K562 (cell line): ENCODE measurements around the gene YAF2. TPM values are rescaled to one million over a fixed set of nuclear protein-coding genes. Genes with fewer than 3 reads are reported as not detected.

ENCODE experiments used
- ATAC-seq: fragments of 200-7000 bp; cut with Tn5 transposase; 3 replicates; pipeline ENCODE4 v1.9.1; 2020; ENCODE audit warnings: moderate library complexity
- BruUV-seq: library from RNA; stranded (reverse); fragments of 400-500 nt; replicated peaks from 2 replicates; lab custom pipeline; 2021; lab: Mats Ljungman, UMichigan
- CTCF ChIA-PET: fragments of 300-600 bp; formaldehyde crosslinking; extraction: SDS; loops from one replicate; lab custom pipeline; 2021; ENCODE audit warnings: low intra/inter-chr PET ratio; lab: Yijun Ruan, JAX
- POLR2A ChIA-PET: fragments of 300-600, 350-650 bp; sonication (Branson Sonifier 250); formaldehyde crosslinking; extraction: SDS; loops from one replicate; lab custom pipeline; 2021; ENCODE audit warnings: antibody characterized with exemption, inconsistent platforms; lab: Yijun Ruan, JAX
- DNase-seq, 4 experiments: peaks; one replicate each; pipeline versions ENCODE4 v3.0.0 to v3.0.0-alpha.2; 2011 to 2018; ENCODE audit warnings: low spot score in 3 of 4, mixed read lengths in 3 of 4; ENCODE audit errors: extremely low read depth in 1 of 4
- FAIRE-seq: peaks from 2 replicates; lab custom pipeline; 2011; peaks lifted over from hg19 to GRCh38; lab: Jason Lieb, UNC
- H2AFZ ChIP-seq: 2 replicates; pipeline ENCODE4 v1.6.0; 2011; ENCODE audit warnings: low read depth, low read length, control low read depth, inconsistent platforms
- H3K27ac ChIP-seq: fragments of 200-600 bp; 3 replicates; pipeline ENCODE4 v1.8.0; 2011; ENCODE audit warnings: low read depth, mild to moderate bottlenecking, control low read depth, inconsistent platforms, low read length, moderate library complexity, mixed read lengths; ENCODE audit errors: extremely low read depth
- H3K27me3 ChIP-seq, 2 experiments: fragments of 300-600 bp in 1 of 2; 2 replicates in 1 of 2; 3 replicates in 1 of 2; pipeline versions ENCODE4 v1.6.0 to v1.8.0; 2011; ENCODE audit warnings: inconsistent platforms in 2 of 2, low read length in 2 of 2, mild to moderate bottlenecking in 1 of 2, mixed read lengths in 1 of 2, moderate library complexity in 1 of 2; ENCODE audit not compliant: control insufficient read depth in 2 of 2, insufficient read depth in 2 of 2
- H3K36me3 ChIP-seq: fragments of 300-600 bp; 3 replicates; pipeline ENCODE4 v1.8.0; 2011; ENCODE audit warnings: mild to moderate bottlenecking, low read length, inconsistent platforms; ENCODE audit not compliant: control insufficient read depth, insufficient read depth
- H3K4me1 ChIP-seq, 2 experiments: fragments of 200-600 bp in 1 of 2; replicated peaks in 1 of 2; 2 replicates in 1 of 2; 3 replicates in 1 of 2; pipeline versions ENCODE4 v1.5.1 to v1.8.0; 2011; ENCODE audit warnings: inconsistent platforms in 2 of 2, low read length in 2 of 2, mild to moderate bottlenecking in 1 of 2, mixed read lengths in 1 of 2, moderate library complexity in 1 of 2; ENCODE audit not compliant: control insufficient read depth in 2 of 2, insufficient read depth in 2 of 2
- H3K4me2 ChIP-seq: 2 replicates; pipeline ENCODE4 v1.6.1; 2011; ENCODE audit warnings: low read length, control low read depth, inconsistent platforms, mixed read lengths; ENCODE audit not compliant: insufficient read depth
- H3K4me3 ChIP-seq: fragments of 200-600 bp; sonication (generic), shearing (Covaris generic); 2 replicates; pipeline ENCODE4 v1.5.1; 2016; ENCODE audit warnings: control low read depth, inconsistent platforms
- H3K79me2 ChIP-seq: fragments of 200-600 bp; 3 replicates; pipeline ENCODE4 v1.8.0; 2011; ENCODE audit warnings: low read length, inconsistent platforms; ENCODE audit not compliant: control insufficient read depth, insufficient read depth
- H3K9ac ChIP-seq, 2 experiments: 2 replicates each; pipeline versions ENCODE4 v1.6.0 to v1.6.1; 2011; ENCODE audit warnings: low read depth in 2 of 2, low read length in 2 of 2, control low read depth in 1 of 2, inconsistent platforms in 1 of 2, mild to moderate bottlenecking in 1 of 2, mixed read lengths in 1 of 2; ENCODE audit not compliant: insufficient read depth in 1 of 2
- H3K9me1 ChIP-seq: one replicate; pipeline ENCODE4 v1.6.0; 2011; ENCODE audit warnings: inconsistent platforms, mild to moderate bottlenecking, low read length, moderate library complexity; ENCODE audit not compliant: control insufficient read depth, insufficient read depth
- H3K9me3 ChIP-seq: replicated peaks from 2 replicates; pipeline ENCODE4 v1.5.1; 2011; ENCODE audit warnings: low read depth, low read length, inconsistent platforms; ENCODE audit not compliant: control insufficient read depth, insufficient read depth
- H4K20me1 ChIP-seq: replicated peaks from 2 replicates; pipeline ENCODE4 v1.6.1; 2011; ENCODE audit warnings: low read length, inconsistent platforms, mixed read lengths; ENCODE audit not compliant: control insufficient read depth, insufficient read depth
- KDM2B ChIP-seq: fragments of 250-450 bp; sonication (Bioruptor Pico); IDR thresholded peaks from 2 replicates; pipeline ENCODE4 v1.8.0; 2021; ENCODE audit warnings: mild to moderate bottlenecking, moderate library complexity
- NBN ChIP-seq: fragments of 450-650 bp; IDR thresholded peaks from 2 replicates; pipeline ENCODE4 v1.6.1; 2016; ENCODE audit warnings: low read depth, mild to moderate bottlenecking
- NCOA4 ChIP-seq: fragments of 450-650 bp; IDR thresholded peaks from 2 replicates; pipeline ENCODE4 v1.6.1; 2018; ENCODE audit warnings: mild to moderate bottlenecking; ENCODE audit not compliant: partially characterized antibody
- SAFB ChIP-seq: fragments of 200-400 bp; formaldehyde crosslinking; IDR thresholded peaks from 2 replicates; pipeline ENCODE4 v1.6.1; 2017; ENCODE audit warnings: low read depth, low read length, borderline replicate concordance
- SRSF7 ChIP-seq: fragments of 200-400 bp; formaldehyde crosslinking; optimal IDR thresholded peaks from 2 replicates; pipeline ENCODE3; 2017; ENCODE audit warnings: mild to moderate bottlenecking, low read depth, low read length
- TOE1 ChIP-seq, 2 experiments: fragments of 450-650 bp in 1 of 2; sonication (generic) in 1 of 2; formaldehyde crosslinking in 1 of 2; IDR thresholded peaks; 2 replicates each; pipeline versions ENCODE4 v1.7.1 to v1.8.0; 2016 to 2022; ENCODE audit warnings: borderline replicate concordance in 2 of 2, mild to moderate bottlenecking in 2 of 2, antibody characterized with exemption in 1 of 2, inconsistent platforms in 1 of 2, low read depth in 1 of 2, missing genetic modification reagents in 1 of 2, moderate library complexity in 1 of 2
- ZC3H4 ChIP-seq: sonication (generic); formaldehyde crosslinking; IDR thresholded peaks from 2 replicates; pipeline ENCODE4 v1.9.0; 2021; ENCODE audit warnings: missing genetic modification reagents, borderline replicate concordance
- ZC3H8 ChIP-seq: fragments of 450-650 bp; IDR thresholded peaks from 2 replicates; pipeline ENCODE4 v1.6.1; 2017
- ZFX ChIP-seq: sonication (generic); formaldehyde crosslinking; IDR thresholded peaks from 2 replicates; pipeline ENCODE4 v1.8.0; 2022; ENCODE audit warnings: mild to moderate bottlenecking, missing genetic modification reagents, moderate library complexity
- ZNF24 ChIP-seq: fragments of 450-650 bp; IDR thresholded peaks from 2 replicates; pipeline ENCODE4 v1.6.1; 2016
- ZNF263 ChIP-seq: sonication (generic); formaldehyde crosslinking; IDR thresholded peaks from 2 replicates; pipeline ENCODE4 v1.8.0; 2022; ENCODE audit warnings: mild to moderate bottlenecking, missing genetic modification reagents, borderline replicate concordance
- ZNF3 ChIP-seq: fragments of 250-450 bp; sonication (Bioruptor Pico); IDR thresholded peaks from 2 replicates; pipeline ENCODE4 v1.5.0; 2021; ENCODE audit warnings: mild to moderate bottlenecking, moderate library complexity
- ZNF311 ChIP-seq: fragments of 250-450 bp; sonication (Bioruptor Pico); IDR thresholded peaks from 2 replicates; pipeline ENCODE4 v1.4.0; 2020; ENCODE audit warnings: mild to moderate bottlenecking, moderate library complexity
- ZNF354B ChIP-seq: fragments of 250-450 bp; sonication (Bioruptor Pico); IDR thresholded peaks from 2 replicates; pipeline ENCODE4 v1.4.0; 2020
- ZNF57 ChIP-seq: fragments of 450-650 bp; formaldehyde crosslinking; IDR thresholded peaks from 2 replicates; pipeline ENCODE4 v1.4.0; 2020; ENCODE audit warnings: mild to moderate bottlenecking, moderate library complexity
- ZSCAN32 ChIP-seq: fragments of 450-650 bp; formaldehyde crosslinking; IDR thresholded peaks from 2 replicates; pipeline ENCODE4 v1.4.0; 2020; ENCODE audit warnings: mild to moderate bottlenecking, moderate library complexity
- WGBS: fragments of 100-300 bp; shearing (Covaris generic); methylation state at CpG from one replicate; pipeline ENCODE4 v1.1.6; 2016; ENCODE audit warnings: low coverage, mixed read lengths; ENCODE audit not compliant: insufficient coverage; ENCODE audit errors: missing lambda C conversion rate; 5-methylcytosine and 5-hydroxymethylcytosine counted together
- in situ Hi-C: fragments of 300-500 bp; cut with MboI; formaldehyde crosslinking; loops from 4 replicates; pipeline ENCODE4 v1.15.0; 2018; ENCODE audit warnings: inconsistent platforms, mixed read lengths
- intact Hi-C: fragments of 100-400 bp; cut with micrococcal nuclease; formaldehyde crosslinking; loops from 2 replicates; pipeline ENCODE4 v1.14.2; 2022
- polyA plus RNA-seq, 8 experiments: library from polyadenylated mRNA; depleted of rRNA in 4 of 8; stranded (reverse) in 5 of 8; unstranded in 3 of 8; fragments of >200 nt; fragmentation: Nextera tagmentation in 2 of 8; fragmentation: Illumina TruSeq in 1 of 8; extraction: Ambion mirVana in 2 of 8; extraction: Trizol in 1 of 8; gene quantifications; 2 replicates each; pipeline versions ENCODE4 v1.2.1 to v1.2.3, GENCODE V29; 2011 to 2014; ENCODE audit warnings: inconsistent platforms in 1 of 8, missing spikeins in 1 of 8
- total RNA-seq, 7 experiments: library from RNA; depleted of rRNA in 6 of 7; stranded (reverse); fragments of >200 nt in 6 of 7; fragmentation: Illumina TruSeq in 2 of 7; extraction: Trizol in 2 of 7; gene quantifications; 2 replicates each; pipeline versions ENCODE4 v1.2.1 to v1.2.3, GENCODE V29; 2011 to 2021; ENCODE audit warnings: low replicate concordance in 1 of 7
- TF ChIP-seq, protein P1 (sequence below): sonication (generic); formaldehyde crosslinking; IDR thresholded peaks from 2 replicates; pipeline ENCODE4 v1.8.0; 2022; ENCODE audit warnings: missing genetic modification reagents, mild to moderate bottlenecking, borderline replicate concordance
- TF ChIP-seq, protein P2 (sequence below), 2 experiments: fragments of 200-800 bp in 1 of 2; sonication (Bioruptor generic) in 1 of 2; sonication (generic) in 1 of 2; formaldehyde crosslinking in 1 of 2; IDR thresholded peaks in 1 of 2; conservative IDR thresholded peaks in 1 of 2; 2 replicates each; pipeline versions ENCODE4 v1.5.0 to v1.6.1; 2016 to 2020; ENCODE audit warnings: missing compliant biosample characterization in 1 of 2, missing genetic modification characterization in 1 of 2, missing genetic modification reagents in 1 of 2
- TF ChIP-seq, protein P3 (sequence below): fragments of 250-450 bp; sonication (Bioruptor Pico); IDR thresholded peaks from 2 replicates; pipeline ENCODE4 v1.4.0; 2020

The YAF2 gene
- total and polyA plus RNA-seq, 9 of the 15 experiments (the other 6 are each of a cell fraction or from before 2014, with no cell fraction given), result 10.6 to 26.4 (median 21.3) TPM

DNA sequence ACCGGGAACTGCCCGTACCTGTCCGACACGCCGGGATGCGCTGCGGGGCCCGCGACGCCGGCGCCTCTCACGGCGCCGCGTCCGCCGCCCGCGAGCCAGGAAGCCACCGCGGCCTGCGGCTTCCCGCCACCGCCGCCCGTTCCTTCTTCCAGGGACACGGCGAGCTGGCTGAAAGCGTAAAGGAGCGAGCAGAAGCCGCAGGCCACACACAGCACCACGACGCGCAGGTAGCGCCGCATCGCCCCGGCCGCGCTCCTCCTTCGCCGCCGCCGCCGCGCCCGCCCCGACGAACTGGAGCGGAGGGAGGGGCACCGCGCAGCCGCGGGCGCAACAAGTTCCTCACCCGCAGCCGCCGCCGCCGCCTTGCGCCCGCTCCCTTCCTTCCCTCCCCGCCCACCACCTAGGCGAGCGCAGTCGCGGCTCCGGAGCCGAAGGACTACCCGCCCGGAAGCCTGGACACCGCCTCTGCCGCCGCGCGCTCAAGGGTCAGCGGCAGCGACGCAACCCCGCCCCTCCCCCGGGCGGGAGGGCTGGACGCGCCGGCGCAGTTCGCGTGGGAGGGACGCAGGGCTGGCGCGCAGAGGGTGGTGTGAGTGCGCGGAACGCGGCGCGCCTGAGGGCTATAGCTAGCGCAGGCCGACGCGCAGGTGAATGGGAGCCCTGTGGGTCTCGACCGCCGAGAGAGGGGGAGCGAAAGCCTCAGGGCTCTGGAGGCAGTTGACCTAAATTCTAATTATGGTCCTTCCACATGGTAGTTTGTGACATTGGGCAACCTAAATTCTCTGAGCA is 93.4 kb downstream of the YAF2 start, which contains the start of gene GXYLT1:
TSS of gene GXYLT1 (minus strand) at position 467 of the 789 bp plus-strand sequence. CDS start at position 239, 228 bp downstream.
- DNase-seq, result peak; percentile 92 to 95 (median 94)
- peak; percentile 96 for ATAC-seq
- ChIA-PET POLR2A (interaction anchor here (0.6 to 1.3 kb wide), 3 partner anchors 10 to 577 kb away, joined by 3 to 9 read pairs (median 3); no protein-coding TSS in a partner anchor), CTCF (no interaction called here)
- H3K9me1 ChIP-seq, result no peaks in the 10 kb centered on the region
- H3K27me3 ChIP-seq, result no peaks in the 10 kb centered on the region
- in situ Hi-C loops, result loop anchor here (25.0 kb wide), 1 partner anchor 418 kb away; no protein-coding TSS in a partner anchor
- H3K9me3 ChIP-seq, result no peaks in the 10 kb centered on the region
- H3K4me3 ChIP-seq, result peak within 1 kb of the TSS; percentile 67
- H3K4me2 ChIP-seq, result peak within 1 kb of the TSS; percentile 84
- H3K79me2 ChIP-seq, result peaks cover 22% of the 10 kb centered on the region
- WGBS, result 2% methylated on average over 63 of the region's 106 CpGs
- H3K4me1 ChIP-seq, result peaks cover 13 to 23% of the 10 kb centered on the region in 2 experiments; a peak in 4 of 5 replicates
- peak within 1 kb of the TSS; percentile 98 for H2AFZ ChIP-seq
- peak; percentile 83 for FAIRE-seq
- no peaks in the 10 kb centered on the region for H3K36me3 ChIP-seq
- intact Hi-C loops, result loop anchor here (2.0 to 5.0 kb wide), 3 partner anchors 47 to 182 kb away; partner anchors contain the start of genes PPHLN1, YAF2 and ZCRB1
- no TSS peak for BruUV-seq
- H3K27ac ChIP-seq, result peak within 1 kb of the TSS; percentile 74
- peak within 1 kb of the TSS; percentile 78 to 94 for H3K9ac ChIP-seq
- H4K20me1 ChIP-seq, result peaks cover 13% of the 10 kb centered on the region
- TF ChIP-seq ZNF24 (no peak; the same call in 1 of the 2 replicates), ZNF354B (CRISPR knock-in tag) (no peak), ZNF311 (CRISPR knock-in tag) (no peak), KDM2B (CRISPR knock-in tag) (no peak), SAFB (no peak), NCOA4 (no peak), ZC3H8 (no peak), TOE1 (IDR thresholded peaks at IDR 0.05; ENCODE audit: borderline replicate concordance) (no peak), TOE1 (CRISPR knock-in tag; IDR thresholded peaks at IDR 0.05; ENCODE audit: borderline replicate concordance, low read depth) (no peak), ZNF57 (no peak), ZC3H4 (CRISPR knock-in tag) (no peak), ZSCAN32 (CRISPR knock-in tag) (no peak), SRSF7 (no peak), ZNF3 (CRISPR knock-in tag) (no peak), ZFX (CRISPR knock-in tag) (peak; percentile 67), NBN (no peak), ZNF263 (CRISPR knock-in tag) (no peak)
- TF ChIP-seq, protein P1, sequence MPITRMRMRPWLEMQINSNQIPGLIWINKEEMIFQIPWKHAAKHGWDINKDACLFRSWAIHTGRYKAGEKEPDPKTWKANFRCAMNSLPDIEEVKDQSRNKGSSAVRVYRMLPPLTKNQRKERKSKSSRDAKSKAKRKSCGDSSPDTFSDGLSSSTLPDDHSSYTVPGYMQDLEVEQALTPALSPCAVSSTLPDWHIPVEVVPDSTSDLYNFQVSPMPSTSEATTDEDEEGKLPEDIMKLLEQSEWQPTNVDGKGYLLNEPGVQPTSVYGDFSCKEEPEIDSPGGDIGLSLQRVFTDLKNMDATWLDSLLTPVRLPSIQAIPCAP, result no peak
- TF ChIP-seq, protein P2, sequence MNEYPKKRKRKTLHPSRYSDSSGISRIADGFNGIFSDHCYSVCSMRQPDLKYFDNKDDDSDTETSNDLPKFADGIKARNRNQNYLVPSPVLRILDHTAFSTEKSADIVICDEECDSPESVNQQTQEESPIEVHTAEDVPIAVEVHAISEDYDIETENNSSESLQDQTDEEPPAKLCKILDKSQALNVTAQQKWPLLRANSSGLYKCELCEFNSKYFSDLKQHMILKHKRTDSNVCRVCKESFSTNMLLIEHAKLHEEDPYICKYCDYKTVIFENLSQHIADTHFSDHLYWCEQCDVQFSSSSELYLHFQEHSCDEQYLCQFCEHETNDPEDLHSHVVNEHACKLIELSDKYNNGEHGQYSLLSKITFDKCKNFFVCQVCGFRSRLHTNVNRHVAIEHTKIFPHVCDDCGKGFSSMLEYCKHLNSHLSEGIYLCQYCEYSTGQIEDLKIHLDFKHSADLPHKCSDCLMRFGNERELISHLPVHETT (CRISPR knock-in tag; conservative IDR thresholded peaks at IDR 0.05 in 1 of 2, IDR thresholded peaks at IDR 0.05 in 1 of 2), result peak in 1 of 2 experiments; percentile 83; a peak in 2 of 4 replicates
- TF ChIP-seq, protein P3, sequence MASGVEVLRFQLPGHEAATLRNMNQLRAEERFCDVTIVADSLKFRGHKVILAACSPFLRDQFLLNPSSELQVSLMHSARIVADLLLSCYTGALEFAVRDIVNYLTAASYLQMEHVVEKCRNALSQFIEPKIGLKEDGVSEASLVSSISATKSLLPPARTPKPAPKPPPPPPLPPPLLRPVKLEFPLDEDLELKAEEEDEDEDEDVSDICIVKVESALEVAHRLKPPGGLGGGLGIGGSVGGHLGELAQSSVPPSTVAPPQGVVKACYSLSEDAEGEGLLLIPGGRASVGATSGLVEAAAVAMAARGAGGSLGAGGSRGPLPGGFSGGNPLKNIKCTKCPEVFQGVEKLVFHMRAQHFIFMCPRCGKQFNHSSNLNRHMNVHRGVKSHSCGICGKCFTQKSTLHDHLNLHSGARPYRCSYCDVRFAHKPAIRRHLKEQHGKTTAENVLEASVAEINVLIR (CRISPR knock-in tag), result no peak
